ENCODE measurements around the gene ADTRP. TPM values are rescaled to one million over a fixed set of nuclear protein-coding genes. Genes with fewer than 3 reads are reported as not detected.

Gene ADTRP
- total RNA-seq, 1 experiment from 2014 or later: 0.86 TPM

DNA sequence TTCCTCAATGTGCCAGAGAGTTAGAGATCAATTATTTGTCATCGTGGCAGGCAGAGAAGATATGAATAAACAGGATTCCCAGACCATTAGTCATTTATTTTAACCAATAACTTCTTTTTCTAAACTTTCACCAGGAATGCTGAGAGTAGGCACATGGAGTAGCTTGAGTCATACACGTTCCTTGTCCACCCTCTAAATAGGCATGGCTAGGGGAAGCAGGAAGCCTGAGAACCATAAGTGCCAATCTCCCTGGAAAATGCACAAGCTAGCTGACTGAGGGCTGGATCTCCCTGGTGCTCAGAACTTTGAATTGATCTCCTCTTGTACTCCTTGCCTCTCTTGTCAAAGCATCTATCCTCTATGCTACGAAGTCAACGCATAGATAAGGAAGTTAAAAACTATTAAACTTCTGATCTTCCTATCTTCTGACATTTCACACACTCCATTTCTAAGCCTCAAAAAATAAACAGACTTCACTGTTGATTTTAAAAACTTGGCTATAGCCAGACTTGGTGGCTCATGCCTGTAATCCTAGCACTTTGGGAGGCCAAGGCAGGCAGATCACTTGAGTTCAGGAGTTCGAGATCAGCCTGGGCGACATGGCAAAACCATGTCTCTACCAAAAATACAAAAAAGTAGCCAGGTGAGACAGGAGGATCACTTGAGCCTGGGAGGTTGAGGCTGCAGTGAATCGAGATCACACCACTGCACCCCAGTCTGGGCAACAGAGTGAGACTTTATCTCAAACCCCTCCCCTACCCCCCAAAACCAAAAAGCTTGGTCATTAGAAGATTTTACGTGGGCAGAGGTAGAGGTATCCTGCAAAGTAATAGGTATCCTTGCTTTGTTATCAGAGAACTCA lies 11.8 kb downstream of the ADTRP start:
- POLR2A ChIA-PET: no interaction called here
- peaks cover 31 to 54% of the 10 kb centered on the region in 2 experiments for H3K4me1 ChIP-seq (ENCODE audit: control insufficient read depth in 1 of 2, insufficient read depth in 2 of 2, low read length in 2 of 2)
- DNase-seq (ENCODE audit: low read depth, low spot score): peak; percentile 78
- TF ChIP-seq EZH2 (IDR thresholded peaks at IDR 0.05): no peak
- peak; percentile 41; the same call in 1 of the 2 replicates for TF ChIP-seq POLR2AphosphoS5 (IDR thresholded peaks at IDR 0.05; ENCODE audit: low read depth, low read length)
- no peak for TF ChIP-seq ZFX (IDR thresholded peaks at IDR 0.05)
- TF ChIP-seq CEBPB (IDR thresholded peaks at IDR 0.05; ENCODE audit: low read depth): peak; percentile 82
- TF ChIP-seq SRF (IDR thresholded peaks at IDR 0.05; ENCODE audit: low read depth): peak; percentile 49; the same call in 1 of the 2 replicates
- TF ChIP-seq POLR2A (IDR thresholded peaks at IDR 0.05; ENCODE audit: borderline replicate concordance, extremely low read depth, insufficient read depth, insufficient read length): no peak
- TF ChIP-seq RAD21 (IDR thresholded peaks at IDR 0.05; ENCODE audit: low read depth): no peak
- TF ChIP-seq YY1 (IDR thresholded peaks at IDR 0.05; ENCODE audit: extremely low read depth, insufficient replicate concordance, low read depth, low read length): no peak
- peak; percentile 79 for TF ChIP-seq SP1 (IDR thresholded peaks at IDR 0.05; ENCODE audit: low read depth)
- TF ChIP-seq, protein P1, sequence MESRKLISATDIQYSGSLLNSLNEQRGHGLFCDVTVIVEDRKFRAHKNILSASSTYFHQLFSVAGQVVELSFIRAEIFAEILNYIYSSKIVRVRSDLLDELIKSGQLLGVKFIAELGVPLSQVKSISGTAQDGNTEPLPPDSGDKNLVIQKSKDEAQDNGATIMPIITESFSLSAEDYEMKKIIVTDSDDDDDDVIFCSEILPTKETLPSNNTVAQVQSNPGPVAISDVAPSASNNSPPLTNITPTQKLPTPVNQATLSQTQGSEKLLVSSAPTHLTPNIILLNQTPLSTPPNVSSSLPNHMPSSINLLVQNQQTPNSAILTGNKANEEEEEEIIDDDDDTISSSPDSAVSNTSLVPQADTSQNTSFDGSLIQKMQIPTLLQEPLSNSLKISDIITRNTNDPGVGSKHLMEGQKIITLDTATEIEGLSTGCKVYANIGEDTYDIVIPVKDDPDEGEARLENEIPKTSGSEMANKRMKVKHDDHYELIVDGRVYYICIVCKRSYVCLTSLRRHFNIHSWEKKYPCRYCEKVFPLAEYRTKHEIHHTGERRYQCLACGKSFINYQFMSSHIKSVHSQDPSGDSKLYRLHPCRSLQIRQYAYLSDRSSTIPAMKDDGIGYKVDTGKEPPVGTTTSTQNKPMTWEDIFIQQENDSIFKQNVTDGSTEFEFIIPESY (IDR thresholded peaks at IDR 0.05; ENCODE audit: extremely low read depth, insufficient replicate concordance, low read length): no peak
- TF ChIP-seq ELF1 (IDR thresholded peaks at IDR 0.05; ENCODE audit: borderline replicate concordance, low read depth): no peak; the same call in 1 of the 2 replicates
- TF ChIP-seq JUND (IDR thresholded peaks at IDR 0.05): peak; percentile 89
- TF ChIP-seq, protein P2, sequence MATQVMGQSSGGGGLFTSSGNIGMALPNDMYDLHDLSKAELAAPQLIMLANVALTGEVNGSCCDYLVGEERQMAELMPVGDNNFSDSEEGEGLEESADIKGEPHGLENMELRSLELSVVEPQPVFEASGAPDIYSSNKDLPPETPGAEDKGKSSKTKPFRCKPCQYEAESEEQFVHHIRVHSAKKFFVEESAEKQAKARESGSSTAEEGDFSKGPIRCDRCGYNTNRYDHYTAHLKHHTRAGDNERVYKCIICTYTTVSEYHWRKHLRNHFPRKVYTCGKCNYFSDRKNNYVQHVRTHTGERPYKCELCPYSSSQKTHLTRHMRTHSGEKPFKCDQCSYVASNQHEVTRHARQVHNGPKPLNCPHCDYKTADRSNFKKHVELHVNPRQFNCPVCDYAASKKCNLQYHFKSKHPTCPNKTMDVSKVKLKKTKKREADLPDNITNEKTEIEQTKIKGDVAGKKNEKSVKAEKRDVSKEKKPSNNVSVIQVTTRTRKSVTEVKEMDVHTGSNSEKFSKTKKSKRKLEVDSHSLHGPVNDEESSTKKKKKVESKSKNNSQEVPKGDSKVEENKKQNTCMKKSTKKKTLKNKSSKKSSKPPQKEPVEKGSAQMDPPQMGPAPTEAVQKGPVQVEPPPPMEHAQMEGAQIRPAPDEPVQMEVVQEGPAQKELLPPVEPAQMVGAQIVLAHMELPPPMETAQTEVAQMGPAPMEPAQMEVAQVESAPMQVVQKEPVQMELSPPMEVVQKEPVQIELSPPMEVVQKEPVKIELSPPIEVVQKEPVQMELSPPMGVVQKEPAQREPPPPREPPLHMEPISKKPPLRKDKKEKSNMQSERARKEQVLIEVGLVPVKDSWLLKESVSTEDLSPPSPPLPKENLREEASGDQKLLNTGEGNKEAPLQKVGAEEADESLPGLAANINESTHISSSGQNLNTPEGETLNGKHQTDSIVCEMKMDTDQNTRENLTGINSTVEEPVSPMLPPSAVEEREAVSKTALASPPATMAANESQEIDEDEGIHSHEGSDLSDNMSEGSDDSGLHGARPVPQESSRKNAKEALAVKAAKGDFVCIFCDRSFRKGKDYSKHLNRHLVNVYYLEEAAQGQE (IDR thresholded peaks at IDR 0.05; ENCODE audit: low read depth): no peak
- TF ChIP-seq, protein P3, sequence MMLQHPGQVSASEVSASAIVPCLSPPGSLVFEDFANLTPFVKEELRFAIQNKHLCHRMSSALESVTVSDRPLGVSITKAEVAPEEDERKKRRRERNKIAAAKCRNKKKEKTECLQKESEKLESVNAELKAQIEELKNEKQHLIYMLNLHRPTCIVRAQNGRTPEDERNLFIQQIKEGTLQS (IDR thresholded peaks at IDR 0.05): no peak
- TF ChIP-seq, protein P4, sequence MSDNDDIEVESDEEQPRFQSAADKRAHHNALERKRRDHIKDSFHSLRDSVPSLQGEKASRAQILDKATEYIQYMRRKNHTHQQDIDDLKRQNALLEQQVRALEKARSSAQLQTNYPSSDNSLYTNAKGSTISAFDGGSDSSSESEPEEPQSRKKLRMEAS (IDR thresholded peaks at IDR 0.05): peak; percentile 93
- TF ChIP-seq ZNF274 (IDR thresholded peaks at IDR 0.05; ENCODE audit: low read depth, low read length): no peak
- no peak for TF ChIP-seq TCF7L2 (IDR thresholded peaks at IDR 0.05; ENCODE audit: borderline replicate concordance, extremely low read depth, insufficient read depth, insufficient read length)
- TF ChIP-seq SIN3A (IDR thresholded peaks at IDR 0.05; ENCODE audit: low read depth): peak; percentile 66; the same call in 1 of the 2 replicates
- no peak for TF ChIP-seq EZH2phosphoT487 (IDR thresholded peaks at IDR 0.05; ENCODE audit: borderline replicate concordance)
- TF ChIP-seq FOSL1 (IDR thresholded peaks at IDR 0.05; ENCODE audit: low read depth): peak; percentile 89
- peak; percentile 76; the same call in 1 of the 2 replicates for TF ChIP-seq CBX3 (IDR thresholded peaks at IDR 0.05; ENCODE audit: low read depth)

More for the DNA sequence above, 11.8 kb downstream of the ADTRP start:
- CTCF ChIA-PET: no interaction called here
- H3K79me2 ChIP-seq (ENCODE audit: insufficient read depth, low read length): no peaks in the 10 kb centered on the region
- H3K4me3 ChIP-seq (replicated peaks in 1 of 2; ENCODE audit: low read depth in 1 of 2, low read length in 2 of 2): no peak overlapping the region
- H3K27ac ChIP-seq (ENCODE audit: low read depth, low read length): no peak overlapping the region
- peak overlapping the region; percentile 63 for H2AFZ ChIP-seq (ENCODE audit: low read depth, low read length, poor library complexity, severe bottlenecking)
- no TSS peak for BruUV-seq (replicated peaks)
- no peaks in the 10 kb centered on the region for H4K20me1 ChIP-seq (ENCODE audit: insufficient read depth)
- no peaks in the 10 kb centered on the region for H3K9me3 ChIP-seq (ENCODE audit: control insufficient read depth in 1 of 2, insufficient read depth in 1 of 2, low read depth in 1 of 2, low read length in 2 of 2)
- ATAC-seq: peak; percentile 64
- no peaks in the 10 kb centered on the region for H3K36me3 ChIP-seq (ENCODE audit: control insufficient read depth in 1 of 2, insufficient read depth in 2 of 2, low read length in 2 of 2)
- no peaks in the 10 kb centered on the region for H3K27me3 ChIP-seq (ENCODE audit: insufficient read depth, low read length)
- intact Hi-C loops (cut with micrococcal nuclease): no loop called here
- H3K9me2 ChIP-seq (ENCODE audit: insufficient read depth): no peaks in the 10 kb centered on the region
- RAD21 ChIA-PET (ENCODE audit: low non-redundant PET in 1 of 2, low total read pairs in 2 of 2, uncharacterized antibody in 2 of 2, unreplicated experiment in 2 of 2): no interaction called here
- H3K4me2 ChIP-seq (ENCODE audit: low read length): peak overlapping the region; percentile 41
- H3K9ac ChIP-seq (ENCODE audit: low read length): peak overlapping the region; percentile 13; the same call in 1 of the 2 replicates

Measured in HCT116 (cell line).